ENCODE data around the gene IL1RL2. TPM values are rescaled to one million over a fixed set of nuclear protein-coding genes. Genes with fewer than 3 reads are reported as not detected.
A peak's percentile ranks its signal among the peaks of the same experiment; 100 is the strongest.

The IL1RL2 gene
- total and polyA plus RNA-seq, 2 experiments from 2014 or later = 2.0 to 2.3 TPM

DNA sequence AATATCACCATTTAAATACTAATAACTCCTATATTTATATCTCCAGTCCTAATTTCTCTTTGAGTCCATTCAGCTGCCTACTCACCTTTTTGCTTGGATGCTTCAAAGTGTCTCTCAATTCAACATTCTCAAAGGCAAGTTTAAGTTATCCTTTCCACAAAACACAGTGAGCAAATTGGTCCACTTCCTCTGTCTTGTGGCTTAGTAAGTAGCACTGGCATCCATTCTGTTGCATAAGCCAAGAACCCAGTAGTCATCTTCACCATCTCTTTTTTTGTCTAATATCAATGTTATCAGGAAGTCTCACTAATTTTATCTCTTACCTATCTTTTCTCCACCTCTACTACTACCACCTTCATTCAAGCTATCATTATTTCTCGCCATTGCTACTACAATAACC lies 97.2 kb downstream of the IL1RL2 start:
- Histone ChIP-seq H3K9ac (no peak overlapping the region), H3K4me3 (no peak overlapping the region), H3K4me1 (ENCODE audit: insufficient read depth) (peaks cover 13% of the 10 kb centered on the region), H3K9me2 (ENCODE audit: insufficient read depth) (peaks cover 7% of the 10 kb centered on the region; the same call in 1 of the 2 replicates), H3K27ac (no peak overlapping the region), H3K27me3 (replicated peaks; ENCODE audit: insufficient read depth) (peaks cover 6% of the 10 kb centered on the region; the same call in 1 of the 2 replicates), H3K36me3 (ENCODE audit: low read depth) (no peaks in the 10 kb centered on the region), H2AFZ (no peak overlapping the region), H4K20me1 (ENCODE audit: insufficient read depth) (no peaks in the 10 kb centered on the region), H3K4me2 (ENCODE audit: unreplicated experiment) (no peak overlapping the region), H3F3A (ENCODE audit: insufficient read depth) (peaks cover 9% of the 10 kb centered on the region), H3K9me3 (ENCODE audit: low read depth) (no peaks in the 10 kb centered on the region), H3K79me2 (ENCODE audit: insufficient read depth) (no peaks in the 10 kb centered on the region)
- WGBS, 2 experiments (ENCODE audit: low coverage in 1 of 2, low lambda C conversion rate in 2 of 2, missing lambda C conversion rate in 2 of 2) = 89 to 94% methylated on average over 1 of the region's 1 CpG
- DNase-seq = peak; percentile 70
- in situ Hi-C loops (cut with MboI) = no loop called here
- TF ChIP-seq EZH2phosphoT487 (IDR thresholded peaks at IDR 0.05; ENCODE audit: insufficient read depth, low read depth) = no peak

- Histone ChIP-seq H3K27ac (no peak overlapping the region), H3K79me2 (ENCODE audit: insufficient read depth) (no peaks in the 10 kb centered on the region), H3F3A (ENCODE audit: insufficient read depth) (peaks cover 9% of the 10 kb centered on the region), H3K9ac (no peak overlapping the region), H3K36me3 (ENCODE audit: low read depth) (no peaks in the 10 kb centered on the region), H3K9me2 (ENCODE audit: insufficient read depth) (peaks cover 7% of the 10 kb centered on the region; the same call in 1 of the 2 replicates), H3K27me3 (replicated peaks; ENCODE audit: insufficient read depth) (peaks cover 6% of the 10 kb centered on the region; the same call in 1 of the 2 replicates), H2AFZ (no peak overlapping the region), H3K4me1 (ENCODE audit: insufficient read depth) (peaks cover 13% of the 10 kb centered on the region), H3K4me2 (ENCODE audit: unreplicated experiment) (no peak overlapping the region), H3K4me3 (no peak overlapping the region), H3K9me3 (ENCODE audit: low read depth) (no peaks in the 10 kb centered on the region), H4K20me1 (ENCODE audit: insufficient read depth) (no peaks in the 10 kb centered on the region)
- 93 to 95% methylated on average over 3 of the region's 3 CpGs for WGBS, 2 experiments (ENCODE audit: low coverage in 1 of 2, low lambda C conversion rate in 2 of 2, missing lambda C conversion rate in 2 of 2)
- in situ Hi-C loops (cut with MboI) = no loop called here
- no peak for DNase-seq
- no peak for TF ChIP-seq EZH2 (IDR thresholded peaks at IDR 0.05; ENCODE audit: insufficient read depth, poor library complexity, severe bottlenecking)
- TF ChIP-seq EZH2phosphoT487 (IDR thresholded peaks at IDR 0.05; ENCODE audit: insufficient read depth, low read depth) = no peak
Measured at GRCh38 chr2:102284611-102285010, 97.8 kb downstream of the IL1RL2 start.

- Histone ChIP-seq H3K4me1 (ENCODE audit: insufficient read depth) (peaks cover 13% of the 10 kb centered on the region), H3K9me2 (ENCODE audit: insufficient read depth) (peaks cover 7% of the 10 kb centered on the region; the same call in 1 of the 2 replicates), H3K79me2 (ENCODE audit: insufficient read depth) (no peaks in the 10 kb centered on the region), H3K4me2 (ENCODE audit: unreplicated experiment) (no peak overlapping the region), H3F3A (ENCODE audit: insufficient read depth) (peaks cover 9% of the 10 kb centered on the region), H2AFZ (no peak overlapping the region), H4K20me1 (ENCODE audit: insufficient read depth) (no peaks in the 10 kb centered on the region), H3K9ac (no peak overlapping the region), H3K27me3 (replicated peaks; ENCODE audit: insufficient read depth) (peaks cover 6% of the 10 kb centered on the region; the same call in 1 of the 2 replicates), H3K36me3 (ENCODE audit: low read depth) (no peaks in the 10 kb centered on the region), H3K4me3 (no peak overlapping the region), H3K9me3 (ENCODE audit: low read depth) (no peaks in the 10 kb centered on the region), H3K27ac (no peak overlapping the region)
- no peak for TF ChIP-seq EZH2 (IDR thresholded peaks at IDR 0.05; ENCODE audit: insufficient read depth, poor library complexity, severe bottlenecking)
- DNase-seq = no peak
- in situ Hi-C loops (cut with MboI) = no loop called here
- WGBS, 2 experiments (ENCODE audit: low coverage in 1 of 2, low lambda C conversion rate in 2 of 2, missing lambda C conversion rate in 2 of 2) = 83 to 88% methylated on average over 2 of the region's 2 CpGs
Measured at GRCh38 chr2:102285368-102285767, 98.5 kb downstream of the IL1RL2 start.

GRCh38 chr2:102286041-102286440 lies 99.2 kb downstream of the IL1RL2 start:
- no peak for DNase-seq
- peaks cover 6% of the 10 kb centered on the region; the same call in 1 of the 2 replicates for H3K27me3 ChIP-seq (replicated peaks; ENCODE audit: insufficient read depth)
- no peak overlapping the region for H3K27ac ChIP-seq
- H3K9me3 ChIP-seq (ENCODE audit: low read depth) = no peaks in the 10 kb centered on the region
- H3K36me3 ChIP-seq (ENCODE audit: low read depth) = no peaks in the 10 kb centered on the region
- peaks cover 13% of the 10 kb centered on the region for H3K4me1 ChIP-seq (ENCODE audit: insufficient read depth)
- TF ChIP-seq EZH2 (IDR thresholded peaks at IDR 0.05; ENCODE audit: insufficient read depth, poor library complexity, severe bottlenecking) = no peak
- TF ChIP-seq EZH2phosphoT487 (IDR thresholded peaks at IDR 0.05; ENCODE audit: insufficient read depth, low read depth) = no peak
- H3K4me3 ChIP-seq = no peak overlapping the region
- H4K20me1 ChIP-seq (ENCODE audit: insufficient read depth) = no peaks in the 10 kb centered on the region
- no peaks in the 10 kb centered on the region for H3K79me2 ChIP-seq (ENCODE audit: insufficient read depth)
- in situ Hi-C loops (cut with MboI) = no loop called here
- H3F3A ChIP-seq (ENCODE audit: insufficient read depth) = peaks cover 9% of the 10 kb centered on the region
- 89 to 96% methylated on average over 3 of the region's 3 CpGs for WGBS, 2 experiments (ENCODE audit: low coverage in 1 of 2, low lambda C conversion rate in 2 of 2, missing lambda C conversion rate in 2 of 2)
- H2AFZ ChIP-seq = no peak overlapping the region
- H3K9ac ChIP-seq = no peak overlapping the region
- H3K4me2 ChIP-seq (ENCODE audit: unreplicated experiment) = no peak overlapping the region
- H3K9me2 ChIP-seq (ENCODE audit: insufficient read depth) = peaks cover 7% of the 10 kb centered on the region; the same call in 1 of the 2 replicates

- no peak overlapping the region for H3K4me2 ChIP-seq (ENCODE audit: unreplicated experiment)
- no peaks in the 10 kb centered on the region for H3K79me2 ChIP-seq (ENCODE audit: insufficient read depth)
- H3K4me3 ChIP-seq = no peak overlapping the region
- H3K4me1 ChIP-seq (ENCODE audit: insufficient read depth) = 0 out of 2 replicates have a peak, but pooled peaks cover 2% of the 10 kb centered on the region
- H4K20me1 ChIP-seq (ENCODE audit: insufficient read depth) = no peaks in the 10 kb centered on the region
- DNase-seq = peak; percentile 47
- H3F3A ChIP-seq (ENCODE audit: insufficient read depth) = peaks cover 1% of the 10 kb centered on the region; the same call in 1 of the 2 replicates
- in situ Hi-C loops (cut with MboI) = no loop called here
- H2AFZ ChIP-seq = no peak overlapping the region
- H3K9ac ChIP-seq = no peak overlapping the region
- no peaks in the 10 kb centered on the region for H3K27me3 ChIP-seq (replicated peaks; ENCODE audit: insufficient read depth)
- H3K9me2 ChIP-seq (ENCODE audit: insufficient read depth) = peaks cover 7% of the 10 kb centered on the region; the same call in 1 of the 2 replicates
- no peak overlapping the region for H3K27ac ChIP-seq
- 76 to 81% methylated on average over 5 of the region's 5 CpGs for WGBS, 2 experiments (ENCODE audit: low coverage in 1 of 2, low lambda C conversion rate in 2 of 2, missing lambda C conversion rate in 2 of 2)
- no peaks in the 10 kb centered on the region for H3K9me3 ChIP-seq (ENCODE audit: low read depth)
- TF ChIP-seq EZH2phosphoT487 (IDR thresholded peaks at IDR 0.05; ENCODE audit: insufficient read depth, low read depth) (no peak), EZH2 (IDR thresholded peaks at IDR 0.05; ENCODE audit: insufficient read depth, poor library complexity, severe bottlenecking) (no peak)
- no peaks in the 10 kb centered on the region for H3K36me3 ChIP-seq (ENCODE audit: low read depth)
Measured at GRCh38 chr2:102289129-102289528, 102.3 kb downstream of the IL1RL2 start.

Other genes with a start within 250 kb of the IL1RL2 start
- gene IL1R2, start 195.1 kb upstream of the IL1RL2 start, total RNA-seq (2014; rRNA removed; shearing (Covaris generic)) = 0.22 TPM in 1 of 2 replicates, not detected in the other
- gene IL1R2, start 195.1 kb upstream of the IL1RL2 start, polyA plus RNA-seq (2016; fragmentation: Nextera tagmentation; extraction: Ambion mirVana) = 0.85 and 1.2 TPM in 2 replicates
- gene IL1R1, start 44.3 kb upstream of the IL1RL2 start, total RNA-seq (2014; rRNA removed; shearing (Covaris generic)) = 87.9 and 93.5 TPM in 2 replicates
- gene IL1R1, start 44.3 kb upstream of the IL1RL2 start, polyA plus RNA-seq (2016; fragmentation: Nextera tagmentation; extraction: Ambion mirVana) = 75.4 and 78.5 TPM in 2 replicates
- not detected in 2 replicates for gene IL1RL1, start 124.5 kb downstream of the IL1RL2 start, total RNA-seq (2014; rRNA removed; shearing (Covaris generic))
- 0.13 and 0.35 TPM in 2 replicates for gene IL1RL1, start 124.5 kb downstream of the IL1RL2 start, polyA plus RNA-seq (2016; fragmentation: Nextera tagmentation; extraction: Ambion mirVana)
- gene IL18R1, start 168.8 kb downstream of the IL1RL2 start, total RNA-seq (2014; rRNA removed; shearing (Covaris generic)) = 1.5 and 1.6 TPM in 2 replicates
- 1.1 and 2.1 TPM in 2 replicates for gene IL18R1, start 168.8 kb downstream of the IL1RL2 start, polyA plus RNA-seq (2016; fragmentation: Nextera tagmentation; extraction: Ambion mirVana)
- not detected in 2 replicates for gene IL18RAP, start 236.1 kb downstream of the IL1RL2 start, total RNA-seq (2014; rRNA removed; shearing (Covaris generic))
- gene IL18RAP, start 236.1 kb downstream of the IL1RL2 start, polyA plus RNA-seq (2016; fragmentation: Nextera tagmentation; extraction: Ambion mirVana) = 0.11 TPM in 1 of 2 replicates, not detected in the other

Data from GM23248 (cell line).